HL-60/S4 (cell line): Measurements from ENCODE around the gene GIN1.

Experiments
- in situ Hi-C: fragments of 300-500 bp; cut with MboI; formaldehyde crosslinking; loops from 2 replicates; pipeline ENCODE4 v1.14.3; 2022; ENCODE audit warnings: low sequenced_read_pairs

GIN1 gene

DNA sequence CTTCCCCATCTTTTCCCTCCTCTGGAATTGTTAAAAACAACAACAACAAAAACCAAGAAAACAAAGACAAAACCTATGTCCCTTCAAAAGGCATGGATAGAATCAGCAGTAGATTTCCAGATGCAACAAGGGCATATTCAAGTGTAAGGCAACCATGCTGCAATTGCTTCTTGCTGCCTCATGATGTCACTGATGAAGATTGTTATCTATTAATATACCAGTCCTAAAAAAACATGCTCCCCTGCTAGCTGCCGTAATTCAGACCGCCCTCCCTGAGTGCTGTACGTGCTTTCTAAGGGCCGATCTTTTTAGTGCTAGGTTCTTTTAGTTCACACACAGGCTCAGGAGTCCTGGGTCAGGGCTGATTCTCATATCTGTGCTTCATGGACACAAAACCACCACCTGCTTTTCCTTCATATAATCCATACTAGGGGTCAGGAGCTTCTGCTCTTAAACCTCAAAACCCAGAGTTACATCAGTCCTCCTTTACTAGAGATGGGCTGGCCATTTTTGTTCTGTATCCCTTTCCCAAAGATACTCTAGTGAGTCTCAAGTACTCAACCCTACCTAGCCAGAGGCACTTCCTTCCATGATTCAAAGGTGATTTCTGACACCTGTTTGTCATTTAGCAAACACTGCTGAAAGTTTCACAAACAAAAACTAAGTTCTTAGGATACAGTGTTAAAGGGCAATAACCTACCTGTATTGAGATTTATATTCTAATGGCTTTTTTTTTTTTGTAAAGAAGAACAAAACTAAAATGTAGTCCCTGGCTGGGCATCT lies 82.1 kb downstream of the GIN1 start:
- in situ Hi-C loops: no loop called here

DNA sequence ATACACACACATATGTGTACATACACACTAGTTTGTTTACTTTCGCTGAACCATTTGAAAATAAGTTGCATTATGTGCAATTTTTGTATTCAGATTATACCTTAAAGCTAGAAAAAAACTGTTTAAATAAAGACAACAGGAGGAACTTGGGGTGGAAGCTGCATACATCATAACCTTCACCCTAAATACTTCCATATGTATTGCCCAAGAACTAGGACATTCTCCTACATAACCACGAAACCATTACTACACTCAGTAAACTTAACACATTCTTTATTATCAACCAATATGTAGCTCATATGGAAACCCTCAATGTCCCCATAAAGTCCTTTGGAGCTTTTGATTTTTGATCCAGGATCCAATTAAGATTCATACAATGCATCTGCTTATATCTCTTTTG lies 83.3 kb downstream of the GIN1 start:
- in situ Hi-C loops: no loop called here
